ENCODE measurements around the gene ENSA.

Gene ENSA

GRCh38 chr1:150572918-150573647 lies 56.3 kb downstream of the ENSA start:
- no peak for DNase-seq (ENCODE audit: insufficient read length, low spot score)
- no peak for FAIRE-seq
- no peak for TF ChIP-seq POLR2A (IDR thresholded peaks at IDR 0.05; ENCODE audit: low read depth, low read length)
